Panc1 (cell line): Measurements from ENCODE around the gene CSH1. TPM values are rescaled to one million over a fixed set of nuclear protein-coding genes. Genes with fewer than 3 reads are reported as not detected.

ENCODE experiments used
- ATAC-seq: fragments of 200-7000 bp; cut with Tn5 transposase; 2 replicates; pipeline ENCODE4 v1.9.1; 2020; ENCODE audit warnings: mild to moderate bottlenecking, moderate library complexity
- BruUV-seq: library from RNA; stranded (reverse); fragments of 400-500 nt; replicated peaks from 2 replicates; lab custom pipeline; 2021; lab: Mats Ljungman, UMichigan
- CTCF ChIA-PET: fragments of 300-600 bp; sonication (Branson Sonifier 250); formaldehyde crosslinking; loops from one replicate; lab custom pipeline; 2022; ENCODE audit warnings: antibody characterized with exemption; lab: Charles Lee
- POLR2A ChIA-PET: fragments of 300-600 bp; sonication (Branson Sonifier 250); formaldehyde crosslinking; loops from one replicate; lab custom pipeline; 2022; ENCODE audit warnings: antibody characterized with exemption; lab: Charles Lee
- DNase-seq: peaks from one replicate; pipeline ENCODE4 v3.0.0-alpha.2; 2010; ENCODE audit warnings: low read depth, low spot score
- H3K27ac ChIP-seq: 2 replicates; pipeline ENCODE4 v1.5.1; 2011; ENCODE audit warnings: mild to moderate bottlenecking, low read length, inconsistent platforms
- H3K27me3 ChIP-seq: fragments of 200-500 bp; sonication (Bioruptor generic); 2 replicates; pipeline ENCODE4 v1.6.0; 2014; ENCODE audit warnings: low read length, inconsistent platforms; ENCODE audit not compliant: control insufficient read depth, insufficient read depth
- H3K36me3 ChIP-seq: fragments of 200-500 bp; sonication (Bioruptor generic); 2 replicates; pipeline ENCODE4 v1.5.1; 2014; ENCODE audit warnings: inconsistent platforms, mild to moderate bottlenecking, low read length, moderate library complexity; ENCODE audit not compliant: control insufficient read depth, insufficient read depth
- H3K4me1 ChIP-seq: 2 replicates; pipeline ENCODE4 v1.5.1; 2011; ENCODE audit warnings: inconsistent platforms, mild to moderate bottlenecking, low read length, moderate library complexity; ENCODE audit not compliant: control insufficient read depth, insufficient read depth
- H3K4me3 ChIP-seq, 2 experiments: 2 replicates each; pipeline ENCODE4 v1.5.1; 2011 to 2012; ENCODE audit warnings: low read depth in 2 of 2, low read length in 2 of 2, mild to moderate bottlenecking in 2 of 2, inconsistent platforms in 1 of 2, moderate library complexity in 1 of 2
- H3K9me3 ChIP-seq: fragments of 200-500 bp; sonication (Bioruptor generic); 2 replicates; pipeline ENCODE4 v1.5.1; 2014; ENCODE audit warnings: low read depth, mild to moderate bottlenecking, inconsistent platforms, low read length, moderate library complexity; ENCODE audit not compliant: control insufficient read depth, insufficient read depth
- POLR2AphosphoS5 ChIP-seq: IDR thresholded peaks from 2 replicates; pipeline ENCODE4 v1.6.1; 2012; ENCODE audit warnings: mild to moderate bottlenecking, low read depth, low read length, moderate library complexity
- SIN3A ChIP-seq: IDR thresholded peaks from 2 replicates; pipeline ENCODE4 v1.6.1; 2012; ENCODE audit warnings: low read depth, mild to moderate bottlenecking, low read length, moderate library complexity, borderline replicate concordance; ENCODE audit not compliant: insufficient read depth
- TCF7L2 ChIP-seq: IDR thresholded peaks from 2 replicates; pipeline ENCODE4 v1.6.1; 2011; ENCODE audit warnings: mild to moderate bottlenecking, low read depth, low read length, inconsistent platforms
- in situ Hi-C: cut with HindIII; loops from 2 replicates; pipeline ENCODE4 v1.10.0; 2016; ENCODE audit warnings: low sequenced_read_pairs, low pct_unique_long_range_greater_than_20kb
- intact Hi-C: fragments of 100-400 bp; cut with micrococcal nuclease; formaldehyde crosslinking; loops from one replicate; pipeline ENCODE4 v1.10.0; 2022; ENCODE audit not compliant: unreplicated experiment
- total RNA-seq: library from RNA; stranded (reverse); gene quantifications from one replicate; pipeline ENCODE4 v1.2.1, GENCODE V29; 2021; ENCODE audit not compliant: unreplicated experiment
- TF ChIP-seq, protein P1 (sequence below), 2 experiments: IDR thresholded peaks; 2 replicates each; pipeline ENCODE4 v1.6.1; 2011 to 2012; ENCODE audit warnings: low read depth in 2 of 2, control low read depth in 1 of 2, low read length in 1 of 2, mild to moderate bottlenecking in 1 of 2, moderate library complexity in 1 of 2; ENCODE audit not compliant: insufficient read depth in 1 of 2
- TF ChIP-seq, protein P2 (sequence below): fragments of 450-650 bp; IDR thresholded peaks from 2 replicates; pipeline ENCODE4 v1.5.1; 2017; ENCODE audit warnings: mild to moderate bottlenecking

CSH1 gene
- total RNA-seq, 1 experiment from 2014 or later: not detected

DNA sequence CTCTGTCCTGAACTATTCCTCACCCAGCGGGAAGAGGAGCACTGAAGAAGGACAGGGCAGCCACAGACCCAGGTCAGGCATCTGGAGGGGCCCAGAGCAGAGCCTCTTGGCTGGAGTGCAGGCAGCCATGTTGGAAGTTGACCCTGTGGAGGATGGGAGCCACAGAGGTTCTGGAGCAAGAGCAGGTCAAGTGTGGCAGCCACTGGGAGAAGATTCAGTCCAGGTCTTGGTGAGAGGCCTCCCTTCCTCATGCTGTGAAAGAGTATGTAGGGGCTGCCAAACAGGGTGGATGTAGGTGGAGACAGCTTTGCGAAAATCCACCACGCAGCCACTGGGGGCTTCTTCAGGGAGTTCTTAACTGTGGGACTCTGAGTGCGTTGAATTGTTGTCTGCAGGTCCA is 36.3 kb upstream of the CSH1 start:
- no peaks in the 10 kb centered on the region for H3K27me3 ChIP-seq
- in situ Hi-C loops (no loop called here), intact Hi-C loops (no loop called here)
- no peaks in the 10 kb centered on the region for H3K9me3 ChIP-seq
- no peak overlapping the region for H3K27ac ChIP-seq
- no TSS peak for BruUV-seq
- ATAC-seq: no peak
- H3K4me1 ChIP-seq: no peaks in the 10 kb centered on the region
- no peak overlapping the region for H3K4me3 ChIP-seq
- CTCF ChIA-PET: interaction anchor here (0.6 kb wide), 1 partner anchor 10 kb away, joined by 4 read pairs; no protein-coding TSS in a partner anchor
- POLR2A ChIA-PET: no interaction called here
- DNase-seq: no peak
- H3K36me3 ChIP-seq: no peaks in the 10 kb centered on the region
- TF ChIP-seq TCF7L2 (no peak), POLR2AphosphoS5 (no peak), SIN3A (no peak)
- TF ChIP-seq, protein P1, sequence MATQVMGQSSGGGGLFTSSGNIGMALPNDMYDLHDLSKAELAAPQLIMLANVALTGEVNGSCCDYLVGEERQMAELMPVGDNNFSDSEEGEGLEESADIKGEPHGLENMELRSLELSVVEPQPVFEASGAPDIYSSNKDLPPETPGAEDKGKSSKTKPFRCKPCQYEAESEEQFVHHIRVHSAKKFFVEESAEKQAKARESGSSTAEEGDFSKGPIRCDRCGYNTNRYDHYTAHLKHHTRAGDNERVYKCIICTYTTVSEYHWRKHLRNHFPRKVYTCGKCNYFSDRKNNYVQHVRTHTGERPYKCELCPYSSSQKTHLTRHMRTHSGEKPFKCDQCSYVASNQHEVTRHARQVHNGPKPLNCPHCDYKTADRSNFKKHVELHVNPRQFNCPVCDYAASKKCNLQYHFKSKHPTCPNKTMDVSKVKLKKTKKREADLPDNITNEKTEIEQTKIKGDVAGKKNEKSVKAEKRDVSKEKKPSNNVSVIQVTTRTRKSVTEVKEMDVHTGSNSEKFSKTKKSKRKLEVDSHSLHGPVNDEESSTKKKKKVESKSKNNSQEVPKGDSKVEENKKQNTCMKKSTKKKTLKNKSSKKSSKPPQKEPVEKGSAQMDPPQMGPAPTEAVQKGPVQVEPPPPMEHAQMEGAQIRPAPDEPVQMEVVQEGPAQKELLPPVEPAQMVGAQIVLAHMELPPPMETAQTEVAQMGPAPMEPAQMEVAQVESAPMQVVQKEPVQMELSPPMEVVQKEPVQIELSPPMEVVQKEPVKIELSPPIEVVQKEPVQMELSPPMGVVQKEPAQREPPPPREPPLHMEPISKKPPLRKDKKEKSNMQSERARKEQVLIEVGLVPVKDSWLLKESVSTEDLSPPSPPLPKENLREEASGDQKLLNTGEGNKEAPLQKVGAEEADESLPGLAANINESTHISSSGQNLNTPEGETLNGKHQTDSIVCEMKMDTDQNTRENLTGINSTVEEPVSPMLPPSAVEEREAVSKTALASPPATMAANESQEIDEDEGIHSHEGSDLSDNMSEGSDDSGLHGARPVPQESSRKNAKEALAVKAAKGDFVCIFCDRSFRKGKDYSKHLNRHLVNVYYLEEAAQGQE (IDR thresholded peaks at IDR 0.05; ENCODE audit: insufficient read depth in 1 of 2, low read depth in 2 of 2, low read length in 1 of 2): no peak
- TF ChIP-seq, protein P2, sequence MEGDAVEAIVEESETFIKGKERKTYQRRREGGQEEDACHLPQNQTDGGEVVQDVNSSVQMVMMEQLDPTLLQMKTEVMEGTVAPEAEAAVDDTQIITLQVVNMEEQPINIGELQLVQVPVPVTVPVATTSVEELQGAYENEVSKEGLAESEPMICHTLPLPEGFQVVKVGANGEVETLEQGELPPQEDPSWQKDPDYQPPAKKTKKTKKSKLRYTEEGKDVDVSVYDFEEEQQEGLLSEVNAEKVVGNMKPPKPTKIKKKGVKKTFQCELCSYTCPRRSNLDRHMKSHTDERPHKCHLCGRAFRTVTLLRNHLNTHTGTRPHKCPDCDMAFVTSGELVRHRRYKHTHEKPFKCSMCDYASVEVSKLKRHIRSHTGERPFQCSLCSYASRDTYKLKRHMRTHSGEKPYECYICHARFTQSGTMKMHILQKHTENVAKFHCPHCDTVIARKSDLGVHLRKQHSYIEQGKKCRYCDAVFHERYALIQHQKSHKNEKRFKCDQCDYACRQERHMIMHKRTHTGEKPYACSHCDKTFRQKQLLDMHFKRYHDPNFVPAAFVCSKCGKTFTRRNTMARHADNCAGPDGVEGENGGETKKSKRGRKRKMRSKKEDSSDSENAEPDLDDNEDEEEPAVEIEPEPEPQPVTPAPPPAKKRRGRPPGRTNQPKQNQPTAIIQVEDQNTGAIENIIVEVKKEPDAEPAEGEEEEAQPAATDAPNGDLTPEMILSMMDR: no peak

GRCh38 chr17:63931981-63932561 is 35.7 kb upstream of the CSH1 start, which contains the start of gene CD79B:
CD79B (minus strand) TSS chr17:63932331; CDS start chr17:63932261, 70 bp downstream.
- intact Hi-C loops: no loop called here
- BruUV-seq: no TSS peak
- Histone ChIP-seq H3K36me3 (no peaks in the 10 kb centered on the region), H3K4me1 (no peaks in the 10 kb centered on the region), H3K27ac (no peak within 1 kb of the TSS), H3K9me3 (no peaks in the 10 kb centered on the region), H3K4me3 (no peak within 1 kb of the TSS), H3K27me3 (no peaks in the 10 kb centered on the region)
- CTCF ChIA-PET: interaction anchor here (0.6 kb wide), 1 partner anchor 10 kb away, joined by 4 read pairs; no protein-coding TSS in a partner anchor
- ATAC-seq (no peak), DNase-seq (no peak)
- in situ Hi-C loops: no loop called here
- TF ChIP-seq, protein P2: no peak
- TF ChIP-seq TCF7L2: no peak
- TF ChIP-seq POLR2AphosphoS5: no peak
- TF ChIP-seq, protein P1 (IDR thresholded peaks at IDR 0.05; ENCODE audit: insufficient read depth in 1 of 2, low read depth in 2 of 2, low read length in 1 of 2): no peak
- TF ChIP-seq SIN3A: no peak
- POLR2A ChIA-PET: no interaction called here
